ENCODE measurements around the gene TLR1.
"Not testable (repeated sequence)": the region's sequence is repeated elsewhere in the genome, so short reads cannot be mapped to it uniquely, and the experiment has no call there.

Gene TLR1

GRCh38 chr4:38768968-38769394 lies 35.6 kb downstream of the TLR1 start:
- in situ Hi-C loops (cut with HindIII; ENCODE audit: low sequenced_read_pairs): no loop called here
- DNase-seq (ENCODE audit: low read depth, low spot score): peak; percentile 15

GRCh38 chr4:38766940-38767339 lies 37.7 kb downstream of the TLR1 start:
- DNase-seq (ENCODE audit: low read depth, low spot score); in situ Hi-C loops (cut with HindIII; ENCODE audit: low sequenced_read_pairs); H3K4me3 ChIP-seq (ENCODE audit: low read depth, low read length): not testable (repeated sequence)

More at GRCh38 chr4:38768968-38769394, 35.6 kb downstream of the TLR1 start:
- H3K4me3 ChIP-seq (ENCODE audit: low read depth, low read length): no peak overlapping the region
- no peak for TF ChIP-seq CTCF (IDR thresholded peaks at IDR 0.05; ENCODE audit: low read depth, low read length)

GRCh38 chr4:38765382-38765781 lies 39.2 kb downstream of the TLR1 start:
- in situ Hi-C loops (cut with HindIII; ENCODE audit: low sequenced_read_pairs): no loop called here
- H3K4me3 ChIP-seq (ENCODE audit: low read depth, low read length): no peak overlapping the region
- no peak for TF ChIP-seq CTCF (IDR thresholded peaks at IDR 0.05; ENCODE audit: low read depth, low read length)
- peak; percentile 18 for DNase-seq (ENCODE audit: low read depth, low spot score)

- in situ Hi-C loops (cut with HindIII; ENCODE audit: low sequenced_read_pairs): no loop called here
- no peak for TF ChIP-seq CTCF (IDR thresholded peaks at IDR 0.05; ENCODE audit: low read depth, low read length)
- no peak overlapping the region for H3K4me3 ChIP-seq (ENCODE audit: low read depth, low read length)
- DNase-seq (ENCODE audit: low read depth, low spot score): no peak
These were observed 40.3 kb downstream of the TLR1 start for GRCh38 chr4:38764277-38764676.

GRCh38 chr4:38762560-38762959 lies 42.0 kb downstream of the TLR1 start:
- in situ Hi-C loops (cut with HindIII; ENCODE audit: low sequenced_read_pairs): no loop called here
- no peak for DNase-seq (ENCODE audit: low read depth, low spot score)
- no peak for TF ChIP-seq CTCF (IDR thresholded peaks at IDR 0.05; ENCODE audit: low read depth, low read length)
- no peak overlapping the region for H3K4me3 ChIP-seq (ENCODE audit: low read depth, low read length)

- DNase-seq (ENCODE audit: low read depth, low spot score): no peak
- H3K4me3 ChIP-seq (ENCODE audit: low read depth, low read length): no peak overlapping the region
- in situ Hi-C loops (cut with HindIII; ENCODE audit: low sequenced_read_pairs): no loop called here
- no peak for TF ChIP-seq CTCF (IDR thresholded peaks at IDR 0.05; ENCODE audit: low read depth, low read length)
These were observed 44.8 kb downstream of the TLR1 start for GRCh38 chr4:38759790-38760122.

GRCh38 chr4:38759113-38759789 lies 45.3 kb downstream of the TLR1 start:
- peak; percentile 69 for DNase-seq (ENCODE audit: low read depth, low spot score)
- TF ChIP-seq CTCF (IDR thresholded peaks at IDR 0.05; ENCODE audit: low read depth, low read length): peak; percentile 56
- H3K4me3 ChIP-seq (ENCODE audit: low read depth, low read length): no peak overlapping the region
- in situ Hi-C loops (cut with HindIII; ENCODE audit: low sequenced_read_pairs): no loop called here

All from astrocyte of the spinal cord (primary cell).